T-helper 2 cell treated with Interferon-gamma antibody and Interleukin-4, amounts not matched to agents 100 ng/mL and 5 ng/mL, for 36 hours (primary cell): ENCODE measurements around the gene FAF1. TPM values are rescaled to one million over a fixed set of nuclear protein-coding genes. Genes with fewer than 3 reads are reported as not detected.
"Not testable (repeated sequence)": the region's sequence is repeated elsewhere in the genome, so short reads cannot be mapped to it uniquely, and the experiment has no call there.

Experiments used
- intact Hi-C: fragments of 100-400 bp; cut with micrococcal nuclease; formaldehyde crosslinking; loops from one replicate; pipeline ENCODE4 v1.15.1; 2023
- total RNA-seq: library from RNA; stranded (reverse); gene quantifications from 2 replicates; pipeline ENCODE4 v1.2.3, GENCODE V29; 2022

FAF1 gene
- total RNA-seq, 1 donor from 2014 or later: 77.9 TPM

DNA sequence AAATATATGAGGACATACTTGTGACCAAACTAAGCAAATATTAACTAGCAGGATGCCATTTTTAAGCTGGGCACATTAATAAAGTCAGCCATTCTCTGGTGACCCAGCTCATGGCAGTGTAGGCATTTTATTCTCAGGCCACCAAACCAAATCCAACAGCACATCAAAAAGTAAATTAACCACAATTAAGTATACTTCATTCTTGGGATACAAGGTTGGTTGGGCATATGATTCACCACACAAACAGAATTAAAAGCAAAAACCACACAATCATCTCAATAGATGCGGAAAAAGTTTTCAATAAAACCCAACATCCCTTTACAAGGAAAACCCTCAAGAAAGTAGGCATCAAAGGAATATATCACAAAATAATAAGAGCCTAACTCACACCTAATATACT lies 101.3 kb downstream of the FAF1 start:
- intact Hi-C loops: no loop called here

DNA sequence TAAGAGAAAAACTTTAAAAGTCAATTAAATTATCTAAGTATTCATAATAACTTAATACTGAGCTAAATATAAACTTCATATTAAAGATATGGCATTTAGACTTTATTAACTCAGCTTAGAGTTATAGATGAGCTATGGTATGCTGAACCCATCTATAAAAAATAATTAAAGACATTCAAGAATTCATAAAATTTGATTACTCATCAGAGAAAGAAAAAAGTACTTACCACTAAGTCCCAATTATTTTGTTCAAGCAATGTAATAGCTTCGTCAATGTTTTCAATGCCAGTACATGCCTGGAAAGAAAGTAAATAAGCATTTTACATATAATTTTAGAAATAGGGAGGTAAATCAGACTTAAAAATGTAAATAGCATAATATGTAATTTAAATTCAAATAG lies 102.4 kb downstream of the FAF1 start:
- intact Hi-C loops: no loop called here

DNA sequence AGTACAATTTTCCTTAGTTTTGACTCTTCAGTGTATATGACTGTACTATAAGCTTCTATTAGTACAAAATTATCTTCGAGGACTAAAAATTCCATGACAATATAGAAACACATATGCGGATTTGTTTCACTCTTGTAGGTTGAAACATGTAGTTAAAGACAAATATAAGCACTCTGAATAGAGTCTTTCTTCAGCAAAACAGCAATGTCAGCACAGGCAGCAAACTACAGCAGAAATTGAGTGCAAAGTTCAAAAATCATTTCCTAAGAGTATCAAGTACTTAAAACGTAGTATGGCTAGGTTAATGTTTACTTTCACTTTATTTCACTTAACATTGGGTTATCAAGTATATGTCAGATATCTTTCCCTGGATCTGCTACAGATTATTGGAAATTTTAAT lies 106.7 kb downstream of the FAF1 start:
- intact Hi-C loops: no loop called here

DNA sequence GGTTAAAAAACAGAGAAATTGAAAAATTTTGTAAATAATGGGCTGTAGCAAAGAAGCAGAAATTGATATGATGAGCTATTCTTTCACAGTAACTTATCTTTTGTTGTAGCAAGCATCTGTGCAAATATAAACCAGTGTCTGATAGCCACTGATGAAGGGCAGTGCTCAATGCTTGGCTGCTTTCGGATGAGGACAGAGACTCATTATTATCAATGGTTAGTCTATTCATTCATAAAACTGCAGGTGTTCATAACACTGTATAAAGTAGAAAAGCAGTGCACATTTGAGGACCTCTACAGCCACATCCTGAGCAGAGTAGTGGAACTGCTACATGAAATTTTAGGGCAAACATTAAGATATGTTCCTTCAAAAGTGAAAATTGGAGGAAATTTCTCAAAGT lies 107.2 kb downstream of the FAF1 start:
- intact Hi-C loops: no loop called here

DNA sequence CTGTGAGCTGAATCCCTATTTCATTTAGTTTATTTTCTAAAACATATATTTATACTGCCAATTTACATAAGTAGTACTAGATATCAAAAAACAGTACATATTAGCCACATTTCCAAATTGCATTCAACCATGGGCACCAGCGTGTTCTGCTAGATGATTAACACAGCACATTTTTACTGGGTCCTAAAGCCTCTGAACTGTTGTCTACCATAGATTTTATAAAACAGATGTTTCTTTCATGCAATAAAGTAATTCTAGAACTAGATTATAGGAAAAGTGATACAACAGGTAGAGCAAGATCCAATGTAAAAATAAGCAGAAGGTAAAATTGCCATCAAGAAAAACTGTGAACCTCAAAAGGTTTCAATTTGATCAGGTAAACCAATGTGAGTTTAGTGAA lies 108.6 kb downstream of the FAF1 start:
- intact Hi-C loops: no loop called here

DNA sequence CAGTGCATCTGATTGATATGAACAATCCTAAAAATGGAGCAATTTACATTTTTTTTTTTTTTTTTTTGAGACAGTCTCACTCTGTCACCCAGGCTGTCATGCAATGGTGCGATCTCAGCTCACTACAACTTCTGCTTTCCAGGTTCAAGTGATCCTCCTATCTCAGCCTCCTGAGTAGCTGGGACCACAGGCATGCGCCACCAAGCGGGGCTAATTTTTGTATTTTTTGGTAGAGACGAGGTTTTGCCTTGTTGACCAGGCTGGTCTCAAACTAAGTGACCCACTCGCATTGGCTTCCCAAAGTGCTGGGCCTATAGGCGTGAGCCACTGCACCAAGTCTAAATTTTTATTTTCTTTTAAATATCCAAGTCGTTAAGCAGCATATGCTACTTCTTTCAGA lies 109.0 kb downstream of the FAF1 start:
- intact Hi-C loops: no loop called here

DNA sequence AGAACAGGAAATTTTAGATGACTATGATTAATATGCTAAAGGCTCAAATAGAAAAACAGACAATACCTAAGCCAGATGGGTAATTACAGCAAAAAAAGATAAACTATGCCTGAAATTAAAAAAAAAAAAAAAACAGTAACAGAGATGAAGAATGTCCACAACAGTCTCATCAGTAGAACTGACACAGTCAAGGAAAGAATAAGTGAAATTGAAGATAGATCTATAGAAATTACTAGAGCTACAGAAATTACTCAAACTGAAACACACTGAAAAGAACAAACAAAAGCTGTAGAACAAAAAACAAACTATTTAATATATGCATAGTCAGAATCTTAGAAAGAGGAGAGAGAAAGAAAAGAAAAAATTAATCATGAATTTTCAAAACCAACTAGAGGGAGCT lies 112.8 kb downstream of the FAF1 start:
- intact Hi-C loops: no loop called here

DNA sequence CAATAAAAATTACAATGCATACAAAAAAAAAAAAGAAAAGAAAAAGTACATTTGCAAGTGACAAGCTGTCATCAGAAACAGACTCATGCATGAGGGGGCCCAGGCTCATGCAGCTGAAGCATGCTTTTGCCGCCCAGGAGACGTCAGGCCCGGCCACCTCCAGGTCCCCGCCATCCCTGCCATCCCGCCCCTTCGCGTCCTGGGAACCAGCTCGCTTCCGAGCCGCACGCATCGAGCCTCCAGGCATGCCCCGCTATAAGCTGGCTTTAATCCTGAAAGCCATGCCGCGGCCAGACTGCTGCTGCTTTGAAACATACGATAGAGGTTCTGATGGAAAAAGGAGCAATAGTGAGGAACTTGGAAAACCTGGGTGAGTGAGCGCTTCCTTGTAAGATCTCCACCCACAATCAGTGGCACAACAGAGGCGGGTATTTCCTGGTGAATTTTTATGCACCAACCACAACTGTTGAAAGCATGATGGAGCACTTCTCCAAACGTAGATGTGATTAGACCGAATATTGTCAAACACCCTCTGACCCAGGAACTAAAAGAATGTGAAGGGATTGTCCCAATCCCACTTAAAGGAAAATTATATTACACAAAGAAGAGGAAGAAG lies 113.7 kb downstream of the FAF1 start:
- intact Hi-C loops: no loop called here

DNA sequence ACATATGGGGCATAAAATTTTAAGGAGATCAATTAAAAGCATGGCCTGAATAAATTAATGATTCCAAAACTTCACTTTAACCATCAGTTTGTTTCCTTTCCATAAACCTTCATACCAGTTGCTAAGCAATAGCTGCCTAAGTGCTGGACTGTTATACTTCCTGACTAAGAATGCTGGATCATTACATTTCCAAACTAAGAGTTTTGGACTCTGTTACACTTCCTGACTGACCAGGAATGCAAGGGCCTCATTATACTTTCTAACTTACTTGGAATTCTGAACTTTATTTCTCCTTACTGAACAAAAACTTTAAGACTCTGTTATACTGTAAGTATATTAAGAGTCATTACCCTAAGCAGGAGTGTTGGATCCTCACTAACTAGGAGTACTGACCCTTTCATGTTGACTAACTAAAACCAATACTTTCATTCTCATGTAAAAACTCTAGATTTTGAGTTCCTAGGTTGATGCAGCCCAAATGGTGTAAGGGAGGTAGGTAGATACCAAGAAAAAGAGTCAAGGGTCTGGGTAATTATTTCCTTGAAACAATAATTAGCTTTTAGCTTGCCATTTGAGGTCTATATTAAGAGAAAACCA lies 118.2 kb downstream of the FAF1 start:
- intact Hi-C loops: no loop called here

DNA sequence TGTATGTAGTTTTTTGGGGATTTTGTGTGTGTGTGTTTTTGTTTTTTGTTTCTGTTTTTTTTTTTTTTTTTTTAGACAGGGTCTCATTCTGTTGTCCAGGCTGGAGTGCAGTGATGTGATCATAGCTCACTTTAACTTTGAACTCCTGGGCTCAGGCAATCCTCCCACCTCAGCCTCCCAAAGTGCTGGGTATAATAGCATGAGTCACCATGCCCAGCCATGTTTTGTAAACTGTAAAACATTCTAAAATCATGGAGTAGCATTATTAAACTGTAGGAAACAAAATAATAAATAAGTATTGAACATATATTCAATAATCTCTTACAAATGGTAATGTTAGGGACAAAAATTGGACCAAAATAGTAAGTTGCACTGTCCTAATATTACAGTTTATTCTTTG lies 124.0 kb downstream of the FAF1 start:
- intact Hi-C loops: no loop called here

DNA sequence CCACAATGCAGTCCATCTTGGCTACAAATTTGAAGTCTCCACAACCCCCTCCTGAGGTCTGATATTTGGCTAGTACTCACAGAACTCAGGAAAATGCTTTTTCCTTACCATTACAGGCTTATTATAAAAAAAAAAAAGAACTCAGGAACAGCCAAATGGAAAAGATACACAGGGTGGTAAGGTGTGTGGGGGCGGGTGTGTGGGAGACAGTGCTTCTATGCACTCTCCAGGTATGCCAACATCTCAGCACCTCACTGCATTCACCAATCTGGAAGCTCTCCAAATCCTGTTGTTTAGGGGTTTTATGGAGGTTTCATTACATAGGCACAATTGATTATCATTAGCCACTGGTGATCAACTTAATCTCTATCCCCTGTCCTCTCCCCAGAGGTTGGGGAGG lies 126.9 kb downstream of the FAF1 start:
- intact Hi-C loops: no loop called here

DNA sequence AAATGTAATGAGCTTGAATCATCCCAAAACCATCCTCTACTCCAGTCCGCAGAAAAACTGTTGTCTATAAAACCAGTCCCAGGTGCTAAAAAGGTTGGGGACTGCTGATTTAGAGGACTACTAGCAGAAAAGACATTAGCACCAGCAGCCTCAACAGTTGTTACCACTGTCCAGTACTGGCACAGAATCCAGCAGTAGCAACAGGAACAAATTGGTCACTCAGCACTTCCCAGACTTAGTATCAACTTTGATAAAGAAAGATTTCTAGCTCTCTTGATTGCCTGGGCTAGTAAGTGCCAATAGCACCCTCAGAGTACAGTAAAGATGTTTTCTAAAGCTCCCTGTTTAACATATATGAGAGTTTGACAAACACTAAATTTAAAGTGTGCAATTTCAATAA lies 127.9 kb downstream of the FAF1 start:
- intact Hi-C loops: no loop called here

DNA sequence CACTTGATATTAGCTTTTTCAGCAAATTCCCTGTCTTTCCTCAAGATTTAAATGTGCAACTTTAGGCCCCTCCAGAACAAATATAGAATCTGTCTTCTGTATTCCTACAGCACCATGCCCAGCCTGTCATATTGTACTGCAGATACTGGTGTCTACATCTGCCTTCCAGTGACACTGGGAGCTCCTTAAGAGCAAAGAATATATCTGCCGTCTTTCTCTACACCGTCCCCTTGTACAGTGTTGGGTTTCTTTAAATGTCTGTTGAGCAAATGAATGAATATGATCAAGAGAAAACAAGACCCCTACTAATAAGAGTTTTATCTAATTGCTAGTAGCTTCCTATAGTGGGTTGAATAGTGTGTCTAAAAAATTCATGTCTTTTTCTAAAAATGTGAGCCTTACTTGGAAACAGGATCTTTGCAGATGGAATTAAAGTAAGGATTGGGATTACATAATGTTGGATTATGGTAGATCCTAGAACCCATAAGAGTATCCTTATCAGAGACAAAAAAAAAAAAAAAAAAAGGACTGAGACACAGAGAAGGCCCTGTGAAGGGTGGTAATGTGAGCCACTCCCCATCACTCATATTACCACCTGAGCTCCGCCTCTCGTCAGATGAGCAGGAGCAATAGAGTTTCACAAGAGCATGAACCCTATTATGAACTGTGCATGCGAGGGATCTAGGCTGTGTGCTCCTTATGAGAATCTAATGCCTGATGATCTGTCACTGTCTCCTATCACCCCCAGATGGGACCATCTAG lies 128.6 kb downstream of the FAF1 start:
- intact Hi-C loops: no loop called here

DNA sequence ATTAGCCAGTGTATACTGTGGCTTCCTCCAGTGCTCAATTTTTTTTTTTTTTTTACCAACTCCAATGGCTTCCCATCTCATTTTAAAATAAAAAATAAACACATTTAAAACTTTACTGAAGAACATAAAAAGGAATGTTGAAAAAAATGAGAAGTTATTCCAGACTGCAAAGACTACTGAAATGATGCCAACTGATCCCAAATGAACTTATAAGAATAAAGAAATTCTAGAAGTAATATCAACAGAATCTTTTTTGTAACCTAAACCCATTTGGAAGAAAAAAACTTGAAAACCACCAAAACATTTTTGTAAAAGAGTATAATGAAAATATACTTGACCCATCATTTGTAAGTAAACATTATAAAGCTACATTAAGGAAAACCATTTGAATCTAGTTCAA lies 129.4 kb downstream of the FAF1 start:
- intact Hi-C loops: no loop called here

DNA sequence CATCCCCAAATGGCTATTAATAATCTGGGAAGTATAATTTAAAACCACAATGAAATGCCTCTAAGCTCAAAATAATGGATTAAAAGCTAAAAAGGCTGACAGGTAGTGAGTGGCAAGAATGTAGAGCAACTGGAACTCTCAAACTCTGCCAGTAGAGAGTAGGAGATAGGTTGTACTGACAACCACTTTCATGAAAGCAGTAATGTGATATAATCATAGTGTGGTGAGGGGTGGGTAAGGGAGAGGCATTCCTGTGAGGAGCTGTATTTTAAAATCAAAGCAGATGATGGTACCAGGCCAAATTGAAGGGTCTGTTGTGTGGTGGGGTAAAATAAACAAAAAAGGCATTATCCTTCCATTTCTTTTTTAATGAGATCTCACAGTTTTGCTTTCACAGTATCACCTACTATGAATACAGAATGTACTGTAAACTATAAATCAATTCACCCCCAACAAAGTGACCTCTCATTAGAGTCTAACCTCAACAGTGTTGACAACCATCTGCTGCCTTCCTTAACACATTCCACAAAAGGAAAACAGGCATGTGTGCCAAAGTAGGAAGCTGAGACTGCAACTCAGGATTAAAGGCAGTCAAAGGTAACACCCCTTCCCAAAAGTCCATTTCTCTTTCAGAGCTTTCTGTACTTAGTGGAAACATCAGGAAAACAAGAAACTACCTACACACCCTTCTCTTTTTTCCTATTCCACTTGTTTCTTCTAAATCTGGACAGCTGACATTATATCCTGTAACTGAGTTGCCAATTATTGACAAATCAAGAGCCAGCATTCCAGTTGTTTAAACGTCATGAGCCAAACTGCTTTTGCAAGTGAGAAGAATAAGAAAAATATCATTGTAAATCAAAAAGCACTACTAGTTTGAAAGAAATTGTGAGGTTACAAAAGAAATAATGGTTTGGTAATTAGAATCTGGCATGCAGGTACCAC lies 130.8 kb downstream of the FAF1 start:
- intact Hi-C loops: no loop called here

DNA sequence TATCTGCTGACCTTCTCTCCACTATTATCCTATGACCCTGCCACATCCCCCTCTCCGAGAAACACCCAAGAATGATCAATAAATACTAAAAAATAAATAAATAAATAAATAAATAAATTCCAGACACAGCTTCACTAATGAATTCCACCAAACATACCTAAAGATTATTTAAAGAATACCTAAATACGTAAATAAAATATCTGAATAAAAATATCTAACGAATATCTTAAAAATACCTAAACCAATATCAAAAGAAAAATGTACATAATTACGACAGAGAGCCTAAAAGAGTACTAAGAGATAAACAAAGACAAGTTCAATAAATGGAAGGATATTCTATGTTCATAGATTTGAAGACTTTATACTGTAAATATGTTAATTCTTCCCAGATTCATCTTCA lies 132.5 kb downstream of the FAF1 start:
- intact Hi-C loops: no loop called here

DNA sequence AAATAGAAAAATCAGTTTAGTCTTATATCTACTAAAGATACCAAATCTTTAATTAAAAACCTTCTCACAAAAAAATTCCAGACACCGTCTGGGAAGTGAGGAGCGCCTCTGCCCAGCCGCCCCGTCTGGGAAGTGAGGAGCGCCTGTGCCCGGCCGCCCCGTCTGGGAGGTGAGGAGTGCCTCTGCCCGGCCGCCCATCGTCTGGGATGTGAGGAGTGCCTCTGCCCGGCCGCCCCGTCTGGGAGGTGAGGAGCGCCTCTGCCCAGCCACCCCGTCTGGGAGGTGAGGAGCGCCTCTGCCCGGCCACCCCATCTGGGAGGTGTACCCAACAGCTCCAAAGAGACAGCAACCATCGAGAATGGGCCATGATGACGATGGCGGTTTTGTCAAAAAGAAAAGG lies 133.3 kb downstream of the FAF1 start:
- intact Hi-C loops: not testable (repeated sequence)

DNA sequence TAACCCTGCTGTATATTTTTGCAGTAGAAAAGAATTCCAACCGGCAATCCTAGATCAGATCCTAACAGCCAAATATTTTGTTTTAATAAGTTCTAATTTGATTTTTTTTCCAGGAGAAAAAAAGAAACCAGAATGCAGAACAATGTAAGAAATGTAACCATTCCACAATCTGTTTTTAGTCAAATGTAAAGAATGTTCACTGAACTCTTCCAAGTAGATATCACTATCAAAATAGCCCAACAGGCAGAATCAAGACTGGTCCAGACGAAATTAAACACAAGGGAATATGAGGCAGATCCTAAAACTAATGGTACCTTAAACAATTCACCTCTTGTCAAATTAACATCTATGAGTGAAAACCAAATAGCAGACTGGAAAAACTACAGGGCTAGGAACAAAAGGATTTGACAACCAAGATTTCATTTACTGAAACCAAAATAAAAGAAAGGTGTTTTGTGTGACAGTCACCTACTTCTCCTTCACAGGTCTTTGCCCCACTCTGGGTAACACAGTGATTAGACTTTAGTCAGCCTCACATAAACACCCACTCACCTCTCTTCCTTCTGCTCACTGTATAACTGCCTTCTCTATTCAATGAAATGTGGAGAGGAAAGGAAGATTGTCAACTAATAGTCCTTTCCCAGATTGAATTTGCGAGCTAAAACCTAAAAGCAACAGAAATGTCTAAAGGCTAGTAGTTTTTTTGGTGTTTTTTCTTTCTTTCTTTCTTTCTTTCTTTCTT lies 137.9 kb downstream of the FAF1 start:
- intact Hi-C loops: no loop called here

DNA sequence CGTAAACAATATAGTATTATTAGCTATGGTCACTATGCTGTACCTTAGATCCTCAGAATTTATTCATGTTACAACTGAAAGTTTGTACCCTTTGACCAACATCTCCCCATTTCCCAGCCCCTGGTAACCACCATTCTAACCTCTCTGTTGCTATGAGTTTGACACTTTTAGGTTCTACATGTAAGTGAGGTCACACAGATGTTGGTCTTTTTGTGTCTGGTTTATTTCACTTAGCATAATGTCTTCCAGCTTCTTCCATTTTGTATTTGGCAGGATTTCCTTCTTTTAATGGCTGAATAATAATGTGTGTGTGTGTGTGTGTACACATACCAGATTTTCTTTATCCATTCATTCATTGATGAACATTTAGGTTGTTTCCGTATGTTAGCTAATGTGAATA lies 139.5 kb downstream of the FAF1 start:
- intact Hi-C loops: no loop called here

DNA sequence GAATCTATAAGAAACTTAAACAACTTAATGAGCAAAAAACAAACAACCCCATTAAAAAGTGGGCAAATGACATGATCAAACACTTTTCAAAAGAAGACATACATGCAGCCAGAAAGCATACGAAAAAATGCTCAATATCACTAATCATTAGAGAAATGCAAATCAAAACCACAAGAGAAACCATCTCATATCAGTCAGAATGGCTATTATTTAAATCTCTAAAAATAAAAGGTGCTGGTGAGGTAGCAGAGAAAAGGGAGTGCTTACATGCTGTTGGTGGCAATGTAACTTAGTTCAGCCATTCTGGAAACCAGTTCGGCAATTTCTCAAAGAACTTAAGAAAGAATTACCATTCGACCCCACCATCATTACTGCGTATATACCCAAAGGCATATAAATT lies 147.7 kb downstream of the FAF1 start:
- intact Hi-C loops: no loop called here

DNA sequence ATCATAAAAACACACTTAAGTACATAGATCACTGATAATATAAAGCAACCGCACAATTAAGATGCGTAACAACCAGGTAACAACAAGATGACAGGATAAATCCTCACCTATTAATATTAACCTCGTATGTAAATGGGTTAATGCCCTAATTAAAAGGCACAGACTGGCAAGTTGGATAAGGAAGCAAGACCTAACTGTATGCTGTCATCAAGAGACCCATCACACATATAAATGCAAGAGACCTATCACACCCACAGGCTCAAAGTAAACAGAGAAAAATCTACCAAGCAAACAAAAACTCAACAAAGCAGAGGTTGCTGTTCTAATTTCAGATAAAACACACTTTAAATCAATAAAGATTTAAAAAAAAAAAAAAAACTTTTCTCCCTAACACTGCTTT lies 151.8 kb downstream of the FAF1 start:
- intact Hi-C loops: no loop called here
